SU-DHL-6 (cell line): ENCODE results near the gene ROR1.

Source experiments
- EZH2phosphoT487 ChIP-seq: fragments of 200-600 bp; sonication (generic), shearing (Covaris generic); conservative IDR thresholded peaks from 2 replicates; pipeline ENCODE4 v1.6.1; 2018; ENCODE audit warnings: mild to moderate bottlenecking, antibody characterized with exemption, low read length, moderate library complexity, mixed read lengths
- TF ChIP-seq, protein P1 (sequence below): fragments of 200-600 bp; sonication (generic); IDR thresholded peaks from one replicate; pipeline ENCODE4 v1.5.1; 2017; ENCODE audit warnings: antibody characterized with exemption, mild to moderate bottlenecking, low read length, moderate library complexity; ENCODE audit not compliant: insufficient read depth, poor library complexity, severe bottlenecking

DNA sequence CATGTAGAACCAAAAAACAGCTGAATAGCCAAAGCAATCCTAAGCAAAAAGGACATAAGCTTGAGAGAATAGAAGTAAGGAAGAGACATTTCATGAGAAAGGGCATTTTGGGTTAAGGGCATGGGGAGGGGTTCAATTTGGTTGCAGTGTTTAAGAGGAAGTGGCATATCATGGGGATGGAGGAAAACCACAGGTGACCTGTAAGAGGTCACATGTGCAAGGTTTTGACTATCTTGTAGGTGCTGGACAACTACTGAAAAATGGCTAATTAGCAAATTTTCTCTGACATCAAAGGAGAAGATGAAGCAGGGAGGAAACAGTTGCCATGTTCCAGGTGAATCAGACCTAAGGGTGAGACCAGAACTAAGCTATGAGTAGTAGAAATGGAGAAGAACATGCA, 31.3 kb upstream of the ROR1 start:
- TF ChIP-seq, protein P1, sequence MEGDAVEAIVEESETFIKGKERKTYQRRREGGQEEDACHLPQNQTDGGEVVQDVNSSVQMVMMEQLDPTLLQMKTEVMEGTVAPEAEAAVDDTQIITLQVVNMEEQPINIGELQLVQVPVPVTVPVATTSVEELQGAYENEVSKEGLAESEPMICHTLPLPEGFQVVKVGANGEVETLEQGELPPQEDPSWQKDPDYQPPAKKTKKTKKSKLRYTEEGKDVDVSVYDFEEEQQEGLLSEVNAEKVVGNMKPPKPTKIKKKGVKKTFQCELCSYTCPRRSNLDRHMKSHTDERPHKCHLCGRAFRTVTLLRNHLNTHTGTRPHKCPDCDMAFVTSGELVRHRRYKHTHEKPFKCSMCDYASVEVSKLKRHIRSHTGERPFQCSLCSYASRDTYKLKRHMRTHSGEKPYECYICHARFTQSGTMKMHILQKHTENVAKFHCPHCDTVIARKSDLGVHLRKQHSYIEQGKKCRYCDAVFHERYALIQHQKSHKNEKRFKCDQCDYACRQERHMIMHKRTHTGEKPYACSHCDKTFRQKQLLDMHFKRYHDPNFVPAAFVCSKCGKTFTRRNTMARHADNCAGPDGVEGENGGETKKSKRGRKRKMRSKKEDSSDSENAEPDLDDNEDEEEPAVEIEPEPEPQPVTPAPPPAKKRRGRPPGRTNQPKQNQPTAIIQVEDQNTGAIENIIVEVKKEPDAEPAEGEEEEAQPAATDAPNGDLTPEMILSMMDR: no peak
- no peak for TF ChIP-seq EZH2phosphoT487
